WTC11 (cell line): Measurements from ENCODE around the gene INTS12. TPM values are rescaled to one million over a fixed set of nuclear protein-coding genes. Genes with fewer than 3 reads are reported as not detected.

Experiments used
- ATAC-seq: fragments of 200-7000 bp; cut with Tn5 transposase; 2 replicates; pipeline ENCODE4 v1.10.0; 2021; ENCODE audit warnings: mild to moderate bottlenecking, moderate library complexity
- Bru-seq: library from RNA; stranded (reverse); fragments of 400-500 nt; gene quantifications from one replicate; lab custom pipeline; 2021; lab: Mats Ljungman, UMichigan
- CTCF ChIA-PET: fragments of 300-600 bp; sonication (Branson Sonifier 250); formaldehyde crosslinking; loops from one replicate; lab custom pipeline; 2021; ENCODE audit warnings: antibody characterized with exemption; lab: Charles Lee
- POLR2A ChIA-PET: fragments of 350-600 bp; sonication (Branson Sonifier 250); formaldehyde crosslinking; loops from one replicate; lab custom pipeline; 2021; ENCODE audit warnings: antibody characterized with exemption; lab: Charles Lee
- DNase-seq: peaks from one replicate; pipeline ENCODE4 v3.0.0; 2021; ENCODE audit warnings: low spot score
- H3K27ac Mint-ChIP-seq: 2 replicates; pipeline ENCODE4 v1.8.0; 2021; ENCODE audit warnings: mixed read lengths
- H3K27me3 Mint-ChIP-seq: 2 replicates; pipeline ENCODE4 v1.8.0; 2021; ENCODE audit warnings: low read depth, mild to moderate bottlenecking, moderate library complexity, mixed read lengths
- H3K36me3 Mint-ChIP-seq: 2 replicates; pipeline ENCODE4 v1.8.0; 2021; ENCODE audit warnings: mixed read lengths
- H3K4me1 Mint-ChIP-seq: 2 replicates; pipeline ENCODE4 v1.8.0; 2022; ENCODE audit warnings: mixed read lengths
- H3K4me3 Mint-ChIP-seq: 2 replicates; pipeline ENCODE4 v1.8.0; 2021; ENCODE audit warnings: mild to moderate bottlenecking, moderate library complexity, mixed read lengths
- H3K9me3 Mint-ChIP-seq: 2 replicates; pipeline ENCODE4 v1.8.0; 2021; ENCODE audit warnings: mixed read lengths
- ATF1 ChIP-seq: sonication (generic); formaldehyde crosslinking; IDR thresholded peaks from 2 replicates; pipeline ENCODE4 v1.8.1; 2023; ENCODE audit warnings: mild to moderate bottlenecking, moderate library complexity, missing genetic modification reagents
- ATF2 ChIP-seq: sonication (generic); formaldehyde crosslinking; IDR thresholded peaks from 2 replicates; pipeline ENCODE4 v1.8.1; 2022; ENCODE audit warnings: low read depth, missing genetic modification reagents, borderline replicate concordance
- CREB1 ChIP-seq: sonication (generic); formaldehyde crosslinking; IDR thresholded peaks from 2 replicates; pipeline ENCODE4 v1.8.0; 2023; ENCODE audit warnings: mild to moderate bottlenecking, missing genetic modification reagents
- CREM ChIP-seq: sonication (generic); formaldehyde crosslinking; IDR thresholded peaks from 2 replicates; pipeline ENCODE4 v1.8.1; 2022; ENCODE audit warnings: mild to moderate bottlenecking, missing genetic modification reagents, moderate library complexity
- ETV6 ChIP-seq: sonication (generic); formaldehyde crosslinking; IDR thresholded peaks from 2 replicates; pipeline ENCODE4 v1.8.1; 2022; ENCODE audit warnings: mild to moderate bottlenecking, missing genetic modification reagents
- FOXJ3 ChIP-seq: sonication (generic); formaldehyde crosslinking; IDR thresholded peaks from 2 replicates; pipeline ENCODE4 v1.9.0; 2021; ENCODE audit warnings: missing genetic modification reagents, mild to moderate bottlenecking, borderline replicate concordance
- FOXK1 ChIP-seq: sonication (generic); formaldehyde crosslinking; IDR thresholded peaks from 2 replicates; pipeline ENCODE4 v1.8.0; 2022; ENCODE audit warnings: mild to moderate bottlenecking, moderate library complexity, missing genetic modification reagents
- FOXP1 ChIP-seq: sonication (generic); formaldehyde crosslinking; IDR thresholded peaks from 2 replicates; pipeline ENCODE4 v1.8.0; 2022; ENCODE audit warnings: missing genetic modification reagents, mild to moderate bottlenecking, moderate library complexity, borderline replicate concordance
- FOXP4 ChIP-seq: sonication (generic); formaldehyde crosslinking; IDR thresholded peaks from 2 replicates; pipeline ENCODE4 v1.8.0; 2022; ENCODE audit warnings: mild to moderate bottlenecking, missing genetic modification reagents
- GRHL2 ChIP-seq: fragments of 250-450 bp; sonication (Bioruptor Pico); IDR thresholded peaks from 2 replicates; pipeline ENCODE4 v1.8.0; 2022; ENCODE audit warnings: mild to moderate bottlenecking, moderate library complexity; ENCODE audit not compliant: insufficient replicate concordance, severe bottlenecking
- JUN ChIP-seq: sonication (generic); formaldehyde crosslinking; IDR thresholded peaks from 2 replicates; pipeline ENCODE4 v1.8.0; 2023; ENCODE audit warnings: mild to moderate bottlenecking, missing genetic modification reagents
- KAT7 ChIP-seq: sonication (generic); formaldehyde crosslinking; IDR thresholded peaks from 2 replicates; pipeline ENCODE4 v1.8.1; 2023; ENCODE audit warnings: missing genetic modification reagents, mild to moderate bottlenecking, borderline replicate concordance
- MAX ChIP-seq: sonication (generic); formaldehyde crosslinking; IDR thresholded peaks from 2 replicates; pipeline ENCODE4 v1.8.0; 2022; ENCODE audit warnings: mild to moderate bottlenecking, missing genetic modification reagents
- MLX ChIP-seq: sonication (generic); formaldehyde crosslinking; IDR thresholded peaks from 2 replicates; pipeline ENCODE4 v1.8.1; 2023; ENCODE audit warnings: mild to moderate bottlenecking, missing genetic modification reagents, moderate library complexity
- NFE2L1 ChIP-seq: sonication (generic); formaldehyde crosslinking; IDR thresholded peaks from 2 replicates; pipeline ENCODE4 v1.8.1; 2023; ENCODE audit warnings: missing genetic modification reagents
- OVOL2 ChIP-seq: fragments of 250-450 bp; sonication (Bioruptor Pico); IDR thresholded peaks from 2 replicates; pipeline ENCODE4 v1.9.0; 2021; ENCODE audit warnings: mild to moderate bottlenecking, borderline replicate concordance
- SP1 ChIP-seq: sonication (generic); formaldehyde crosslinking; conservative IDR thresholded peaks from 2 replicates; pipeline ENCODE4 v1.8.1; 2022; ENCODE audit warnings: missing genetic modification reagents
- TEAD1 ChIP-seq: sonication (generic); formaldehyde crosslinking; IDR thresholded peaks from 2 replicates; pipeline ENCODE4 v1.8.0; 2022; ENCODE audit warnings: mild to moderate bottlenecking, missing genetic modification reagents
- TEAD4 ChIP-seq: sonication (generic); formaldehyde crosslinking; IDR thresholded peaks from 2 replicates; pipeline ENCODE4 v1.8.0; 2022; ENCODE audit warnings: mild to moderate bottlenecking, missing genetic modification reagents
- USF2 ChIP-seq: sonication (generic); formaldehyde crosslinking; IDR thresholded peaks from 2 replicates; pipeline ENCODE4 v1.8.1; 2023; ENCODE audit warnings: mild to moderate bottlenecking, missing genetic modification reagents, moderate library complexity
- ZBTB21 ChIP-seq: sonication (generic); formaldehyde crosslinking; IDR thresholded peaks from 2 replicates; pipeline ENCODE4 v1.8.1; 2023; ENCODE audit warnings: mild to moderate bottlenecking, missing genetic modification reagents, borderline replicate concordance
- ZNF138 ChIP-seq: sonication (generic); formaldehyde crosslinking; conservative IDR thresholded peaks from 2 replicates; pipeline ENCODE4 v1.8.1; 2022; ENCODE audit warnings: mild to moderate bottlenecking, moderate library complexity, missing genetic modification reagents
- ZNF425 ChIP-seq: fragments of 250-450 bp; sonication (Bioruptor Pico); conservative IDR thresholded peaks from 2 replicates; pipeline ENCODE4 v1.9.0; 2021; ENCODE audit warnings: mild to moderate bottlenecking
- ZNF671 ChIP-seq: fragments of 250-450 bp; sonication (Bioruptor Pico); IDR thresholded peaks from 2 replicates; pipeline ENCODE4 v1.8.0; 2021; ENCODE audit warnings: mild to moderate bottlenecking
- long read RNA-seq, 3 experiments: library from RNA in 1 of 3; library from capped mRNA in 1 of 3; library from polyadenylated mRNA in 1 of 3; unstranded in 2 of 3; stranded (forward) in 1 of 3; transcript quantifications; one replicate each; pipeline ENCODE4 v2.0.0, GENCODE V29; 2021
- total RNA-seq: library from RNA; stranded (reverse); gene quantifications from 3 replicates; pipeline ENCODE4 v1.2.3, GENCODE V29; 2021

Gene INTS12
- total RNA-seq, result 10.0 to 12.6 TPM (median 10.8 TPM) in 3 replicates
- Bru-seq, nascent RNA, result percentile 72 among the genes with signal in this experiment
- long read RNA-seq, experiment 1, transcript INTS12-206 (7 exons, 1,975 nt), result major isoform, 37 of 86 reads
- long read RNA-seq, experiment 1, transcript INTS12-201 (8 exons, 1,710 nt), result minor isoform, 22 of 86 reads
- long read RNA-seq, experiment 1, partial matches to known transcripts, result 8 of 86 reads
- long read RNA-seq, experiment 1, other reads (novel, unspliced or antisense), result 19 of 86 reads
- long read RNA-seq, experiment 2, transcript INTS12-201 (8 exons, 1,710 nt), result major isoform, 6 of 17 reads
- long read RNA-seq, experiment 2, partial matches to known transcripts, result 8 of 17 reads
- long read RNA-seq, experiment 2, other reads (novel, unspliced or antisense), result 2 of 17 reads
- long read RNA-seq, experiment 3, transcript INTS12-201 (8 exons, 1,710 nt), result minor isoform, 8 of 48 reads
- long read RNA-seq, experiment 3, transcript INTS12-206 (7 exons, 1,975 nt), result major isoform, 28 of 48 reads
- long read RNA-seq, experiment 3, partial matches to known transcripts, result 3 of 48 reads
- long read RNA-seq, experiment 3, other reads (novel, unspliced or antisense), result 9 of 48 reads

GRCh38 chr4:105708181-105709080 is at the start of gene INTS12, which contains the start of gene GSTCD:
TSS of gene INTS12 (minus strand) at chr4:105708689. CDS start at chr4:105700005, 8,684 bp downstream.
TSS of gene GSTCD (plus strand) at chr4:105708784. CDS start at chr4:105717614, 8,830 bp downstream.
- ATAC-seq, result peak; percentile 93
- peak; percentile 92 for DNase-seq
- peaks cover 16% of the 10 kb centered on the region for H3K4me1 Mint-ChIP-seq
- H3K9me3 Mint-ChIP-seq, result no peaks in the 10 kb centered on the region
- peak within 1 kb of the TSS; percentile 98 for H3K27ac Mint-ChIP-seq
- ChIA-PET CTCF (no interaction called here), POLR2A (interaction anchor here (0.9 kb wide), 1 partner anchor 49 kb away, joined by 4 read pairs; no protein-coding TSS in a partner anchor)
- H3K36me3 Mint-ChIP-seq, result no peaks in the 10 kb centered on the region
- H3K27me3 Mint-ChIP-seq, result no peaks in the 10 kb centered on the region
- peak within 1 kb of the TSS; percentile 97 for H3K4me3 Mint-ChIP-seq
- TF ChIP-seq SP1 (CRISPR knock-in tag) (peak; percentile 96), FOXJ3 (peak; percentile 78; the same call in 1 of the 2 replicates), CREM (peak; percentile 98), GRHL2 (CRISPR knock-in tag) (no peak), ZNF138 (CRISPR knock-in tag) (peak; percentile 85; the same call in 1 of the 2 replicates), FOXP1 (CRISPR knock-in tag) (peak; percentile 69; the same call in 1 of the 2 replicates), USF2 (CRISPR knock-in tag) (no peak), NFE2L1 (CRISPR knock-in tag) (peak; percentile 66; the same call in 1 of the 2 replicates), ZNF425 (CRISPR knock-in tag) (no peak), ZBTB21 (CRISPR knock-in tag) (peak; percentile 96), OVOL2 (CRISPR knock-in tag) (no peak), FOXP4 (CRISPR knock-in tag) (no peak), ATF2 (no peak), JUN (CRISPR knock-in tag) (peak; percentile 81; the same call in 1 of the 2 replicates), TEAD4 (CRISPR knock-in tag) (no peak), MLX (no peak), MAX (CRISPR knock-in tag) (peak; percentile 88), CREB1 (peak; percentile 94), TEAD1 (CRISPR knock-in tag) (peak; percentile 93; the same call in 1 of the 2 replicates), ATF1 (CRISPR knock-in tag) (no peak), KAT7 (CRISPR knock-in tag) (peak; percentile 83; the same call in 1 of the 2 replicates), ZNF671 (no peak), FOXK1 (CRISPR knock-in tag) (peak; percentile 92), ETV6 (peak; percentile 80)
